GM18519 (cell line): ENCODE measurements around the gene CCDC40.

ENCODE experiments used
- ATAC-seq: cut with Tn5 transposase; IDR thresholded peaks from one replicate; pipeline ENCODE4 v1.9.1; 2021; ENCODE audit warnings: mild to moderate bottlenecking, moderate library complexity; ENCODE audit not compliant: unreplicated experiment, low FRiP score

Gene CCDC40

GRCh38 chr17:80000981-80001775 is 35.3 kb upstream of the CCDC40 start:
- no peak for ATAC-seq

GRCh38 chr17:80002070-80002641 is 34.3 kb upstream of the CCDC40 start:
- no peak for ATAC-seq

- no peak for ATAC-seq
These were observed 33.6 kb upstream of the CCDC40 start for GRCh38 chr17:80002690-80003490.

GRCh38 chr17:80003969-80004368 is 32.5 kb upstream of the CCDC40 start:
- no peak for ATAC-seq

- no peak for ATAC-seq
These were observed 30.8 kb upstream of the CCDC40 start for GRCh38 chr17:80005360-80006338.

GRCh38 chr17:80006339-80006720 is 30.1 kb upstream of the CCDC40 start:
- ATAC-seq = no peak

GRCh38 chr17:80006811-80007752 is 29.4 kb upstream of the CCDC40 start:
- no peak for ATAC-seq

- ATAC-seq = no peak
These were observed 28.5 kb upstream of the CCDC40 start for GRCh38 chr17:80007939-80008338.

- ATAC-seq = no peak
These were observed 28.0 kb upstream of the CCDC40 start for GRCh38 chr17:80008383-80008840.

GRCh38 chr17:80008848-80009247 is 27.6 kb upstream of the CCDC40 start:
- ATAC-seq = no peak

GRCh38 chr17:80009391-80010282 is 26.8 kb upstream of the CCDC40 start:
- ATAC-seq = no peak

GRCh38 chr17:80010283-80010858 is 26.1 kb upstream of the CCDC40 start:
- no peak for ATAC-seq

GRCh38 chr17:80011989-80012555 is 24.4 kb upstream of the CCDC40 start:
- no peak for ATAC-seq

- no peak for ATAC-seq
These were observed 23.4 kb upstream of the CCDC40 start for GRCh38 chr17:80012765-80013741.

GRCh38 chr17:80017226-80018010 is 19.0 kb upstream of the CCDC40 start:
- no peak for ATAC-seq
